Measurements from ENCODE around the gene GALNT18.

The GALNT18 gene

DNA sequence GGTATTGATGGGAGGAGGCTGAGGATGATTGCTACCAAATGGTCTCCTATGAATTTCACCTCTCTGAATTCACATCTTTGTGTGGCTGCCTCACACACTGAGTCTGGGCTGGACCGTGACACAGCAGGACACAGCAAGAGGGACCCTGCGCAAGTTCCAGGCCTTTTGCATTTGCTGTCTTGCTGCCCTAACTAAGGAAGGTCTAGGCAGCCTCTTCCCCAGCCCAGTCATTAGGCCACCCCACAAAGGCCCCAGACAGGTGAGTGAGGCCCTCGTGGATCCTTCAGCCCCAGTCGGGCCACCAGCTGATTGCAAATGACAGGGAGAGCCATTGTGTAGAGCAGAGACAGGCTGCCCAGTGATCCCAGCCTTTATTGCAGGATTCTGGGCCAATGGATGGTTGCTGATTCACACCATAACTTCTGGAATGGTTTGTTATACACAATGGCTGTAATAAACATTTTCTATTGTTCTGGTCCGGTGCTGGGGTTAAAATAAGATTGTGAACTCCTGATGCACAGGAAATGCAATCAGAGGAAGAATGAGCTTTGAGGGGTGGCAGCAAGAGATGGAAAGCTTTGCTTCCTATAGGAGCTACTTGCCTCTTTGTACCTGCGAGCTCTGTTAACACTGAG, 240.2 kb downstream of the GALNT18 start:
- no peak for DNase-seq (ENCODE audit: low spot score)
- TF ChIP-seq, protein P1, sequence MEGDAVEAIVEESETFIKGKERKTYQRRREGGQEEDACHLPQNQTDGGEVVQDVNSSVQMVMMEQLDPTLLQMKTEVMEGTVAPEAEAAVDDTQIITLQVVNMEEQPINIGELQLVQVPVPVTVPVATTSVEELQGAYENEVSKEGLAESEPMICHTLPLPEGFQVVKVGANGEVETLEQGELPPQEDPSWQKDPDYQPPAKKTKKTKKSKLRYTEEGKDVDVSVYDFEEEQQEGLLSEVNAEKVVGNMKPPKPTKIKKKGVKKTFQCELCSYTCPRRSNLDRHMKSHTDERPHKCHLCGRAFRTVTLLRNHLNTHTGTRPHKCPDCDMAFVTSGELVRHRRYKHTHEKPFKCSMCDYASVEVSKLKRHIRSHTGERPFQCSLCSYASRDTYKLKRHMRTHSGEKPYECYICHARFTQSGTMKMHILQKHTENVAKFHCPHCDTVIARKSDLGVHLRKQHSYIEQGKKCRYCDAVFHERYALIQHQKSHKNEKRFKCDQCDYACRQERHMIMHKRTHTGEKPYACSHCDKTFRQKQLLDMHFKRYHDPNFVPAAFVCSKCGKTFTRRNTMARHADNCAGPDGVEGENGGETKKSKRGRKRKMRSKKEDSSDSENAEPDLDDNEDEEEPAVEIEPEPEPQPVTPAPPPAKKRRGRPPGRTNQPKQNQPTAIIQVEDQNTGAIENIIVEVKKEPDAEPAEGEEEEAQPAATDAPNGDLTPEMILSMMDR (IDR thresholded peaks at IDR 0.05; ENCODE audit: extremely low read depth, missing control alignments): no peak

DNA sequence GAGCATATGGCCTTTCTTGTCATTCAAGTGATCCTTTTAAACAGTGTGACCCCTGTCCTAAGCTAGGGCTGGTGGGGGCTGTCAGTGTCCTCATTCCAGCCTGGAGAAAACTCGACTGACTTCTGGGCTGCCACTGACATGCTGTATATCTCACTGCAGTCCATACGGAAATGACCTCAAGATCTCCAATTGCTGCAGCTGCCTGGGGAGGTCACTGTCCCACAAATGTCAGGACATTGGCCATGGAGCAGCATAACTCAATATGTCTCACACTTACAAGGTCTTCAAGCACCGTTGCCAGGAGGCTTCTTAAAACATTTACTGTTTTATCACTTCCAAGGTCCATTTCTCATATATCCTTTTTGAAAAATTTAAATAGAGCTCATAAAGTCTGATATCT, 240.9 kb downstream of the GALNT18 start:
- no peak for DNase-seq (ENCODE audit: low spot score)
- TF ChIP-seq, protein P1 (IDR thresholded peaks at IDR 0.05; ENCODE audit: extremely low read depth, missing control alignments): no peak

GRCh38 chr11:11380340-11380739, 241.5 kb downstream of the GALNT18 start:
- no peak for DNase-seq (ENCODE audit: low spot score)

GRCh38 chr11:11379661-11380060, 242.1 kb downstream of the GALNT18 start:
- TF ChIP-seq, protein P1 (IDR thresholded peaks at IDR 0.05; ENCODE audit: extremely low read depth, missing control alignments): no peak
- no peak for DNase-seq (ENCODE audit: low spot score)

More at GRCh38 chr11:11380340-11380739, 241.5 kb downstream of the GALNT18 start:
- TF ChIP-seq, protein P1 (IDR thresholded peaks at IDR 0.05; ENCODE audit: extremely low read depth, missing control alignments): no peak

- no peak for DNase-seq (ENCODE audit: low spot score)
- TF ChIP-seq, protein P1 (IDR thresholded peaks at IDR 0.05; ENCODE audit: extremely low read depth, missing control alignments): no peak
Measured at GRCh38 chr11:11378184-11378940, 243.4 kb downstream of the GALNT18 start.

- DNase-seq (ENCODE audit: low spot score): no peak
- TF ChIP-seq, protein P1 (IDR thresholded peaks at IDR 0.05; ENCODE audit: extremely low read depth, missing control alignments): no peak
Measured at GRCh38 chr11:11374358-11375148, 247.3 kb downstream of the GALNT18 start.

- TF ChIP-seq, protein P1 (IDR thresholded peaks at IDR 0.05; ENCODE audit: extremely low read depth, missing control alignments): no peak
Measured at GRCh38 chr11:11373934-11374333, 247.9 kb downstream of the GALNT18 start.

More at GRCh38 chr11:11373934-11374333, 247.9 kb downstream of the GALNT18 start:
- no peak for DNase-seq (ENCODE audit: low spot score)
